GM23338 (cell line): ENCODE data around the gene RRM1. TPM values are rescaled to one million over a fixed set of nuclear protein-coding genes. Genes with fewer than 3 reads are reported as not detected.

ENCODE experiments used
- ATAC-seq: fragments of 200-7000 bp; cut with Tn5 transposase; 3 replicates; pipeline ENCODE4 v1.9.1; 2020
- DNase-seq: peaks from one replicate; pipeline ENCODE4 v3.0.0-alpha.2; 2015; ENCODE audit warnings: low spot score
- H2AFZ ChIP-seq: fragments of 200-600 bp; sonication (generic); 2 replicates; pipeline ENCODE4 v1.8.0; 2016; ENCODE audit warnings: antibody characterized with exemption, mild to moderate bottlenecking, moderate library complexity
- H3F3A ChIP-seq: fragments of 200-600 bp; sonication (generic); replicated peaks from 2 replicates; pipeline ENCODE4 v1.8.0; 2017; ENCODE audit warnings: antibody characterized with exemption, mixed run types, low read depth
- H3K27ac ChIP-seq: fragments of 200-600 bp; sonication (generic); 2 replicates; pipeline ENCODE4 v1.6.1; 2016; ENCODE audit warnings: low read depth
- H3K27me3 ChIP-seq: fragments of 200-600 bp; sonication (generic); 2 replicates; pipeline ENCODE4 v1.8.0; 2016; ENCODE audit warnings: mild to moderate bottlenecking, mixed run types, moderate library complexity; ENCODE audit not compliant: insufficient read depth
- H3K36me3 ChIP-seq: fragments of 200-600 bp; sonication (generic); 2 replicates; pipeline ENCODE4 v1.8.0; 2016; ENCODE audit warnings: mild to moderate bottlenecking; ENCODE audit not compliant: insufficient read depth
- H3K4me1 ChIP-seq: fragments of 200-600 bp; sonication (generic); 2 replicates; pipeline ENCODE4 v1.8.0; 2016; ENCODE audit warnings: mild to moderate bottlenecking, moderate library complexity; ENCODE audit not compliant: insufficient read depth
- H3K4me2 ChIP-seq: fragments of 200-600 bp; sonication (generic); 2 replicates; pipeline ENCODE4 v1.7.1; 2017; ENCODE audit warnings: mixed run types
- H3K4me3 ChIP-seq: fragments of 200-600 bp; sonication (generic); 2 replicates; pipeline ENCODE4 v1.6.1; 2016; ENCODE audit warnings: mixed run types
- H3K79me2 ChIP-seq: fragments of 200-600 bp; sonication (generic); replicated peaks from 2 replicates; pipeline ENCODE4 v1.8.0; 2017; ENCODE audit warnings: mild to moderate bottlenecking; ENCODE audit not compliant: insufficient read depth
- H3K9me2 ChIP-seq: fragments of 200-600 bp; sonication (generic); 2 replicates; pipeline ENCODE4 v1.8.0; 2017; ENCODE audit not compliant: insufficient read depth
- H4K20me1 ChIP-seq: fragments of 200-600 bp; sonication (generic); replicated peaks from 2 replicates; pipeline ENCODE4 v1.8.0; 2017; ENCODE audit warnings: mild to moderate bottlenecking; ENCODE audit not compliant: insufficient read depth
- H3K27ac Mint-ChIP-seq: 2 replicates; pipeline ENCODE4 v1.8.0; 2020; ENCODE audit warnings: inconsistent platforms, mild to moderate bottlenecking, moderate library complexity, mixed read lengths
- H3K27me3 Mint-ChIP-seq: 3 replicates; pipeline ENCODE4 v1.8.0; 2022; ENCODE audit warnings: low read depth, mild to moderate bottlenecking, moderate library complexity, mixed read lengths, inconsistent platforms; ENCODE audit not compliant: insufficient read depth, poor library complexity
- H3K36me3 Mint-ChIP-seq: 3 replicates; pipeline ENCODE4 v1.8.0; 2021; ENCODE audit warnings: low read depth, mild to moderate bottlenecking, inconsistent platforms, moderate library complexity, mixed read lengths
- H3K4me1 Mint-ChIP-seq: 3 replicates; pipeline ENCODE4 v1.8.0; 2020; ENCODE audit warnings: mild to moderate bottlenecking, inconsistent platforms, mixed read lengths
- H3K4me3 Mint-ChIP-seq: 3 replicates; pipeline ENCODE4 v1.8.0; 2021; ENCODE audit warnings: moderate library complexity, mild to moderate bottlenecking, inconsistent platforms, mixed read lengths
- H3K9me3 Mint-ChIP-seq: 3 replicates; pipeline ENCODE4 v1.8.0; 2020; ENCODE audit warnings: moderate library complexity, mild to moderate bottlenecking, inconsistent platforms, mixed read lengths
- CTCF ChIP-seq, 2 experiments: fragments of 200-600 bp in 1 of 2; sonication (generic) in 1 of 2; conservative IDR thresholded peaks; 2 replicates each; pipeline versions ENCODE4 v1.5.1 to v1.6.1; 2016 to 2017; ENCODE audit warnings: antibody characterized with exemption in 2 of 2, low read depth in 2 of 2, mild to moderate bottlenecking in 2 of 2, moderate library complexity in 1 of 2
- EZH2 ChIP-seq: fragments of 200-600 bp; sonication (generic); IDR thresholded peaks from one replicate; pipeline ENCODE4 v1.8.0; 2017; ENCODE audit warnings: antibody characterized with exemption, mild to moderate bottlenecking, low read depth; ENCODE audit not compliant: unreplicated experiment
- EZH2phosphoT487 ChIP-seq: fragments of 200-600 bp; sonication (generic); IDR thresholded peaks from one replicate; pipeline ENCODE4 v1.8.1; 2018; ENCODE audit warnings: antibody characterized with exemption; ENCODE audit not compliant: unreplicated experiment
- NANOG ChIP-seq: IDR thresholded peaks from 2 replicates; pipeline ENCODE4 v1.6.1; 2016; ENCODE audit warnings: antibody characterized with exemption, borderline replicate concordance
- REST ChIP-seq: IDR thresholded peaks from one replicate; pipeline ENCODE4 v1.6.1; 2018; ENCODE audit warnings: antibody characterized with exemption; ENCODE audit not compliant: unreplicated experiment
- STAT1 ChIP-seq: IDR thresholded peaks from one replicate; pipeline ENCODE4 v1.6.1; 2016; ENCODE audit warnings: antibody characterized with exemption; ENCODE audit not compliant: unreplicated experiment
- ZNF114 ChIP-seq: fragments of 250-450 bp; sonication (Bioruptor Pico); IDR thresholded peaks from 2 replicates; pipeline ENCODE4 v1.5.0; 2020; ENCODE audit warnings: mild to moderate bottlenecking, moderate library complexity
- polyA plus RNA-seq: library from polyadenylated mRNA; unstranded; fragments of >200 nt; fragmentation: Nextera tagmentation; extraction: Ambion mirVana; gene quantifications from 2 replicates; pipeline ENCODE4 v1.2.1, GENCODE V29; 2016
- total RNA-seq: library from RNA; depleted of rRNA; stranded (reverse); fragments of >200 nt; shearing (Covaris generic); gene quantifications from 2 replicates; pipeline ENCODE4 v1.2.3, GENCODE V29; 2014

RRM1 gene
- total and polyA plus RNA-seq, 2 experiments from 2014 or later, result 47.3 to 96.8 TPM

- H3F3A ChIP-seq, result no peaks in the 10 kb centered on the region
- no peak overlapping the region; the same call in 2 of the 3 replicates for H3K4me3 Mint-ChIP-seq
- peak; percentile 62 for DNase-seq
- no peak overlapping the region for H3K27ac Mint-ChIP-seq
- H3K4me3 ChIP-seq, result no peak overlapping the region
- peaks cover 5% of the 10 kb centered on the region for H3K27me3 Mint-ChIP-seq
- H3K27me3 ChIP-seq, result no peaks in the 10 kb centered on the region
- peak; percentile 48; the same call in 2 of the 3 replicates for ATAC-seq
- H3K36me3 Mint-ChIP-seq, result no peaks in the 10 kb centered on the region; the same call in 2 of the 3 replicates
- no peaks in the 10 kb centered on the region for H3K9me2 ChIP-seq
- H2AFZ ChIP-seq, result no peak overlapping the region
- no peaks in the 10 kb centered on the region for H3K79me2 ChIP-seq
- H3K27ac ChIP-seq, result no peak overlapping the region
- peaks cover 12% of the 10 kb centered on the region for H3K4me1 Mint-ChIP-seq
- no peak overlapping the region for H3K4me2 ChIP-seq
- peaks cover 6% of the 10 kb centered on the region; the same call in 1 of the 2 replicates for H3K4me1 ChIP-seq
- H4K20me1 ChIP-seq, result no peaks in the 10 kb centered on the region
- H3K9me3 Mint-ChIP-seq, result no peaks in the 10 kb centered on the region; the same call in 2 of the 3 replicates
- TF ChIP-seq CTCF (conservative IDR thresholded peaks at IDR 0.05; ENCODE audit: low read depth in 2 of 2), result peak; percentile 29 to 57; a peak in 2 of 4 replicates
- no peak for TF ChIP-seq NANOG
- H3K36me3 ChIP-seq, result no peaks in the 10 kb centered on the region
These were observed 7.0 kb upstream of the RRM1 start for GRCh38 chr11:4087551-4087950.

- H4K20me1 ChIP-seq, result no peaks in the 10 kb centered on the region
- H2AFZ ChIP-seq, result no peak overlapping the region
- H3K27ac ChIP-seq, result no peak overlapping the region
- Mint-ChIP-seq H3K9me3 (no peaks in the 10 kb centered on the region), H3K27ac (no peak overlapping the region), H3K4me1 (peaks cover 16% of the 10 kb centered on the region), H3K27me3 (peaks cover 3% of the 10 kb centered on the region), H3K4me3 (no peak overlapping the region), H3K36me3 (no peaks in the 10 kb centered on the region; the same call in 2 of the 3 replicates)
- H3K9me2 ChIP-seq, result no peaks in the 10 kb centered on the region
- H3K79me2 ChIP-seq, result peaks cover under 1% of the 10 kb centered on the region
- no peak overlapping the region for H3K4me3 ChIP-seq
- H3F3A ChIP-seq, result no peaks in the 10 kb centered on the region
- TF ChIP-seq ZNF114 (CRISPR knock-in tag), result no peak
- no peak for TF ChIP-seq EZH2phosphoT487
- no peak for TF ChIP-seq REST
- TF ChIP-seq EZH2, result no peak
- TF ChIP-seq STAT1, result no peak
- DNase-seq (no peak), ATAC-seq (no peak)
- no peaks in the 10 kb centered on the region for H3K36me3 ChIP-seq
- no peak overlapping the region for H3K4me2 ChIP-seq
- H3K4me1 ChIP-seq, result peaks cover 6% of the 10 kb centered on the region; the same call in 1 of the 2 replicates
- H3K27me3 ChIP-seq, result no peaks in the 10 kb centered on the region
These were observed 4.3 kb upstream of the RRM1 start for GRCh38 chr11:4090258-4090657.
